ENCODE results near the gene GALNT15. TPM values are rescaled to one million over a fixed set of nuclear protein-coding genes. Genes with fewer than 3 reads are reported as not detected.

The GALNT15 gene
- total RNA-seq, 1 experiment from 2014 or later = not detected

GRCh38 chr3:16146015-16146730, 28.3 kb upstream of the GALNT15 start:
- Histone ChIP-seq H3K4me1 (ENCODE audit: insufficient read depth, low read length, poor library complexity, severe bottlenecking) (no peaks in the 10 kb centered on the region), H3K9me3 (ENCODE audit: low read depth, low read length, poor library complexity, severe bottlenecking) (no peaks in the 10 kb centered on the region), H3K36me3 (ENCODE audit: insufficient read depth, low read length, poor library complexity, severe bottlenecking) (no peaks in the 10 kb centered on the region), H3K27ac (ENCODE audit: low read depth, low read length, poor library complexity, severe bottlenecking) (no peak overlapping the region), H3K27me3 (replicated peaks; ENCODE audit: insufficient read depth, low read depth, low read length, poor library complexity) (no peaks in the 10 kb centered on the region), H3K4me3 (ENCODE audit: low read depth, low read length, poor library complexity, severe bottlenecking) (no peak overlapping the region)
- intact Hi-C loops (cut with micrococcal nuclease; ENCODE audit: unreplicated experiment) = no loop called here
- DNase-seq (ENCODE audit: low spot score) = no peak
- BruUV-seq (replicated peaks) = no TSS peak
- POLR2A ChIA-PET (ENCODE audit: low non-redundant PET) = no interaction called here
- no peak for TF ChIP-seq EZH2 (IDR thresholded peaks at IDR 0.05; ENCODE audit: borderline replicate concordance, low read depth, low read length, poor library complexity, severe bottlenecking)
- no peak for TF ChIP-seq CTCF (conservative IDR thresholded peaks at IDR 0.05; ENCODE audit: low read depth, low read length)
- CTCF ChIA-PET = no interaction called here

DNA sequence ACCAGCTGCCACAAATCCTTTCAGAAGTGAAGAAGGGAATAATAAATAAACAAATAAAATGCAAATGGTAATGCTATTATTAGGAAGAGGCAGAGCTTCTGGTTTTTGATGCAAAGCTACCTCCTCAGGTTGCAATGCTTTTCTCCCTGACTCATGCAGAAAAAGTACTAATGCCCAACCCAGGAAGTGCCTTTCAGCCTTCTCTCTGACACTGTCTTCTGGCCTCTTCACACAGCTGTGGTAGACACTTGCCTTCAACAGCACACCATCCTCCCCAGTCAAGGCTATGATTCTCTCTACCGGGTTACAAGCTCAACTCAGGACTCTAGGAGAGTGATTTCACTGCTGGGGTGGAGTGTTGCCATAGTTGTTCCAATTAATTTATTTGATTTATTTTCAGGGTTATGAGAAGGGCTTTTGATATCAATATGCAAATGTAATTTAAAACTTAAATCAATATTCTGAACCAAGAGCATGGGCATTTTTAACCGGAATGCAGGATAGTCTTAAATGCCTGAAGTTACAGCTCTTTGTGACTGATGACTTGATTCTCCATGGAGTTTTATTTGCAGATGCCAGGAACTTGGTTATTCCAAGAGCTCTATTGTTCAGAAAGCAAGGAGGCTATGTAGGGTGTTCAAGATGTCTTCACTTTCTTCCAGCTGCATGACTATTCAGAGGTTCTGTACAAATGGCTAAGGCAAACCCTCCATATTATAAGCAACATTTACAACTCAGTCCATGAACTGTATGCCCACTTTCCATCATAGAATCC, 27.1 kb upstream of the GALNT15 start:
- H3K4me1 ChIP-seq (ENCODE audit: insufficient read depth, low read length, poor library complexity, severe bottlenecking) = no peaks in the 10 kb centered on the region
- H3K27ac ChIP-seq (ENCODE audit: low read depth, low read length, poor library complexity, severe bottlenecking) = no peak overlapping the region
- ChIA-PET POLR2A (ENCODE audit: low non-redundant PET) (no interaction called here), CTCF (no interaction called here)
- intact Hi-C loops (cut with micrococcal nuclease; ENCODE audit: unreplicated experiment) = no loop called here
- BruUV-seq (replicated peaks) = no TSS peak
- no peaks in the 10 kb centered on the region for H3K27me3 ChIP-seq (replicated peaks; ENCODE audit: insufficient read depth, low read depth, low read length, poor library complexity)
- TF ChIP-seq CTCF (conservative IDR thresholded peaks at IDR 0.05; ENCODE audit: low read depth, low read length) = no peak
- no peak for TF ChIP-seq EZH2 (IDR thresholded peaks at IDR 0.05; ENCODE audit: borderline replicate concordance, low read depth, low read length, poor library complexity, severe bottlenecking)
- no peak for DNase-seq (ENCODE audit: low spot score)
- H3K36me3 ChIP-seq (ENCODE audit: insufficient read depth, low read length, poor library complexity, severe bottlenecking) = no peaks in the 10 kb centered on the region
- H3K9me3 ChIP-seq (ENCODE audit: low read depth, low read length, poor library complexity, severe bottlenecking) = no peaks in the 10 kb centered on the region
- no peak overlapping the region for H3K4me3 ChIP-seq (ENCODE audit: low read depth, low read length, poor library complexity, severe bottlenecking)

- Histone ChIP-seq H3K36me3 (ENCODE audit: insufficient read depth, low read length, poor library complexity, severe bottlenecking) (no peaks in the 10 kb centered on the region), H3K4me3 (ENCODE audit: low read depth, low read length, poor library complexity, severe bottlenecking) (no peak overlapping the region), H3K27ac (ENCODE audit: low read depth, low read length, poor library complexity, severe bottlenecking) (no peak overlapping the region), H3K27me3 (replicated peaks; ENCODE audit: insufficient read depth, low read depth, low read length, poor library complexity) (no peaks in the 10 kb centered on the region), H3K4me1 (ENCODE audit: insufficient read depth, low read length, poor library complexity, severe bottlenecking) (no peaks in the 10 kb centered on the region), H3K9me3 (ENCODE audit: low read depth, low read length, poor library complexity, severe bottlenecking) (no peaks in the 10 kb centered on the region)
- CTCF ChIA-PET = no interaction called here
- POLR2A ChIA-PET (ENCODE audit: low non-redundant PET) = no interaction called here
- TF ChIP-seq CTCF (conservative IDR thresholded peaks at IDR 0.05; ENCODE audit: low read depth, low read length) = no peak
- TF ChIP-seq EZH2 (IDR thresholded peaks at IDR 0.05; ENCODE audit: borderline replicate concordance, low read depth, low read length, poor library complexity, severe bottlenecking) = no peak
- intact Hi-C loops (cut with micrococcal nuclease; ENCODE audit: unreplicated experiment) = no loop called here
- BruUV-seq (replicated peaks) = no TSS peak
- DNase-seq (ENCODE audit: low spot score) = no peak
Measured at GRCh38 chr3:16148213-16148612, 26.3 kb upstream of the GALNT15 start.
